K562 (cell line): ENCODE data around the gene SERPINA5. TPM values are rescaled to one million over a fixed set of nuclear protein-coding genes. Genes with fewer than 3 reads are reported as not detected.

Experiments used
- ATAC-seq: fragments of 200-7000 bp; cut with Tn5 transposase; 3 replicates; pipeline ENCODE4 v1.9.1; 2020; ENCODE audit warnings: moderate library complexity
- BruUV-seq: library from RNA; stranded (reverse); fragments of 400-500 nt; replicated peaks from 2 replicates; lab custom pipeline; 2021; lab: Mats Ljungman, UMichigan
- CTCF ChIA-PET: fragments of 300-600 bp; formaldehyde crosslinking; extraction: SDS; loops from one replicate; lab custom pipeline; 2021; ENCODE audit warnings: low intra/inter-chr PET ratio; lab: Yijun Ruan, JAX
- POLR2A ChIA-PET: fragments of 300-600, 350-650 bp; sonication (Branson Sonifier 250); formaldehyde crosslinking; extraction: SDS; loops from one replicate; lab custom pipeline; 2021; ENCODE audit warnings: antibody characterized with exemption, inconsistent platforms; lab: Yijun Ruan, JAX
- DNase-seq, 4 experiments: peaks; one replicate each; pipeline versions ENCODE4 v3.0.0 to v3.0.0-alpha.2; 2011 to 2018; ENCODE audit warnings: low spot score in 3 of 4, mixed read lengths in 3 of 4; ENCODE audit errors: extremely low read depth in 1 of 4
- FAIRE-seq: peaks from 2 replicates; lab custom pipeline; 2011; peaks lifted over from hg19 to GRCh38; lab: Jason Lieb, UNC
- H2AFZ ChIP-seq: 2 replicates; pipeline ENCODE4 v1.6.0; 2011; ENCODE audit warnings: low read depth, low read length, control low read depth, inconsistent platforms
- H3K27ac ChIP-seq: fragments of 200-600 bp; 3 replicates; pipeline ENCODE4 v1.8.0; 2011; ENCODE audit warnings: low read depth, mild to moderate bottlenecking, control low read depth, inconsistent platforms, low read length, moderate library complexity, mixed read lengths; ENCODE audit errors: extremely low read depth
- H3K27me3 ChIP-seq, 2 experiments: fragments of 300-600 bp in 1 of 2; 2 replicates in 1 of 2; 3 replicates in 1 of 2; pipeline versions ENCODE4 v1.6.0 to v1.8.0; 2011; ENCODE audit warnings: inconsistent platforms in 2 of 2, low read length in 2 of 2, mild to moderate bottlenecking in 1 of 2, mixed read lengths in 1 of 2, moderate library complexity in 1 of 2; ENCODE audit not compliant: control insufficient read depth in 2 of 2, insufficient read depth in 2 of 2
- H3K36me3 ChIP-seq: fragments of 300-600 bp; 3 replicates; pipeline ENCODE4 v1.8.0; 2011; ENCODE audit warnings: mild to moderate bottlenecking, low read length, inconsistent platforms; ENCODE audit not compliant: control insufficient read depth, insufficient read depth
- H3K4me1 ChIP-seq, 2 experiments: fragments of 200-600 bp in 1 of 2; replicated peaks in 1 of 2; 2 replicates in 1 of 2; 3 replicates in 1 of 2; pipeline versions ENCODE4 v1.5.1 to v1.8.0; 2011; ENCODE audit warnings: inconsistent platforms in 2 of 2, low read length in 2 of 2, mild to moderate bottlenecking in 1 of 2, mixed read lengths in 1 of 2, moderate library complexity in 1 of 2; ENCODE audit not compliant: control insufficient read depth in 2 of 2, insufficient read depth in 2 of 2
- H3K4me2 ChIP-seq: 2 replicates; pipeline ENCODE4 v1.6.1; 2011; ENCODE audit warnings: low read length, control low read depth, inconsistent platforms, mixed read lengths; ENCODE audit not compliant: insufficient read depth
- H3K4me3 ChIP-seq: fragments of 200-600 bp; sonication (generic), shearing (Covaris generic); 2 replicates; pipeline ENCODE4 v1.5.1; 2016; ENCODE audit warnings: control low read depth, inconsistent platforms
- H3K79me2 ChIP-seq: fragments of 200-600 bp; 3 replicates; pipeline ENCODE4 v1.8.0; 2011; ENCODE audit warnings: low read length, inconsistent platforms; ENCODE audit not compliant: control insufficient read depth, insufficient read depth
- H3K9ac ChIP-seq, 2 experiments: 2 replicates each; pipeline versions ENCODE4 v1.6.0 to v1.6.1; 2011; ENCODE audit warnings: low read depth in 2 of 2, low read length in 2 of 2, control low read depth in 1 of 2, inconsistent platforms in 1 of 2, mild to moderate bottlenecking in 1 of 2, mixed read lengths in 1 of 2; ENCODE audit not compliant: insufficient read depth in 1 of 2
- H3K9me1 ChIP-seq: one replicate; pipeline ENCODE4 v1.6.0; 2011; ENCODE audit warnings: inconsistent platforms, mild to moderate bottlenecking, low read length, moderate library complexity; ENCODE audit not compliant: control insufficient read depth, insufficient read depth
- H3K9me3 ChIP-seq: replicated peaks from 2 replicates; pipeline ENCODE4 v1.5.1; 2011; ENCODE audit warnings: low read depth, low read length, inconsistent platforms; ENCODE audit not compliant: control insufficient read depth, insufficient read depth
- H4K20me1 ChIP-seq: replicated peaks from 2 replicates; pipeline ENCODE4 v1.6.1; 2011; ENCODE audit warnings: low read length, inconsistent platforms, mixed read lengths; ENCODE audit not compliant: control insufficient read depth, insufficient read depth
- ESRRA ChIP-seq: fragments of 450-650 bp; IDR thresholded peaks from 2 replicates; pipeline ENCODE4 v1.6.1; 2014; ENCODE audit warnings: low read depth, mild to moderate bottlenecking, moderate library complexity, borderline replicate concordance
- ESRRB ChIP-seq: fragments of 250-450 bp; sonication (Bioruptor Pico); IDR thresholded peaks from 2 replicates; pipeline ENCODE4 v1.5.0; 2020; ENCODE audit warnings: mild to moderate bottlenecking, moderate library complexity, borderline replicate concordance
- GABPB1 ChIP-seq: sonication (generic); formaldehyde crosslinking; IDR thresholded peaks from 2 replicates; pipeline ENCODE4 v1.8.0; 2022; ENCODE audit warnings: mild to moderate bottlenecking, missing genetic modification reagents
- KAT7 ChIP-seq: sonication (generic); formaldehyde crosslinking; IDR thresholded peaks from 2 replicates; pipeline ENCODE4 v1.8.0; 2022; ENCODE audit warnings: missing genetic modification reagents, mild to moderate bottlenecking, borderline replicate concordance
- NFE2L1 ChIP-seq: fragments of 450-650 bp; IDR thresholded peaks from 2 replicates; pipeline ENCODE4 v1.6.1; 2016; ENCODE audit warnings: missing genetic modification characterization, low read depth, mild to moderate bottlenecking, missing compliant biosample characterization, moderate library complexity, borderline replicate concordance
- PHTF2 ChIP-seq: fragments of 250-450 bp; sonication (Bioruptor Pico); IDR thresholded peaks from 2 replicates; pipeline ENCODE4 v1.5.0; 2021; ENCODE audit warnings: mild to moderate bottlenecking
- PREB ChIP-seq: sonication (generic); formaldehyde crosslinking; IDR thresholded peaks from 2 replicates; pipeline ENCODE4 v1.8.1; 2023; ENCODE audit warnings: mild to moderate bottlenecking, missing genetic modification reagents
- RBM25 ChIP-seq: fragments of 200-400 bp; formaldehyde crosslinking; IDR thresholded peaks from 2 replicates; pipeline ENCODE4 v1.6.1; 2018; ENCODE audit warnings: low read length, low read depth, moderate library complexity; ENCODE audit not compliant: severe bottlenecking
- SFPQ ChIP-seq: fragments of 200-400 bp; formaldehyde crosslinking; IDR thresholded peaks from 2 replicates; pipeline ENCODE4 v1.6.1; 2017; ENCODE audit warnings: mild to moderate bottlenecking, low read depth, low read length, moderate library complexity
- WGBS: fragments of 100-300 bp; shearing (Covaris generic); methylation state at CpG from one replicate; pipeline ENCODE4 v1.1.6; 2016; ENCODE audit warnings: low coverage, mixed read lengths; ENCODE audit not compliant: insufficient coverage; ENCODE audit errors: missing lambda C conversion rate; 5-methylcytosine and 5-hydroxymethylcytosine counted together
- in situ Hi-C: fragments of 300-500 bp; cut with MboI; formaldehyde crosslinking; loops from 4 replicates; pipeline ENCODE4 v1.15.0; 2018; ENCODE audit warnings: inconsistent platforms, mixed read lengths
- intact Hi-C: fragments of 100-400 bp; cut with micrococcal nuclease; formaldehyde crosslinking; loops from 2 replicates; pipeline ENCODE4 v1.14.2; 2022
- polyA plus RNA-seq, 8 experiments: library from polyadenylated mRNA; depleted of rRNA in 4 of 8; stranded (reverse) in 5 of 8; unstranded in 3 of 8; fragments of >200 nt; fragmentation: Nextera tagmentation in 2 of 8; fragmentation: Illumina TruSeq in 1 of 8; extraction: Ambion mirVana in 2 of 8; extraction: Trizol in 1 of 8; gene quantifications; 2 replicates each; pipeline versions ENCODE4 v1.2.1 to v1.2.3, GENCODE V29; 2011 to 2014; ENCODE audit warnings: inconsistent platforms in 1 of 8, missing spikeins in 1 of 8
- total RNA-seq, 7 experiments: library from RNA; depleted of rRNA in 6 of 7; stranded (reverse); fragments of >200 nt in 6 of 7; fragmentation: Illumina TruSeq in 2 of 7; extraction: Trizol in 2 of 7; gene quantifications; 2 replicates each; pipeline versions ENCODE4 v1.2.1 to v1.2.3, GENCODE V29; 2011 to 2021; ENCODE audit warnings: low replicate concordance in 1 of 7

Gene SERPINA5
- total and polyA plus RNA-seq, 9 of the 15 experiments (the other 6 are each of a cell fraction or from before 2014, with no cell fraction given) = 0.38 TPM; not detected in 8

GRCh38 chr14:94562941-94563883 lies 18.0 kb upstream of the SERPINA5 start:
- no peak for FAIRE-seq
- intact Hi-C loops (no loop called here), in situ Hi-C loops (no loop called here)
- no peak overlapping the region for H3K9ac ChIP-seq
- no peaks in the 10 kb centered on the region for H3K27me3 ChIP-seq
- no peak for DNase-seq
- no peak for ATAC-seq
- no peak overlapping the region for H3K4me2 ChIP-seq
- 9% methylated on average over 9 of the region's 16 CpGs for WGBS
- H4K20me1 ChIP-seq = no peaks in the 10 kb centered on the region
- H3K9me3 ChIP-seq = no peaks in the 10 kb centered on the region
- no TSS peak for BruUV-seq
- no peak overlapping the region for H3K4me3 ChIP-seq
- CTCF ChIA-PET = no interaction called here
- no peak for TF ChIP-seq ESRRB (CRISPR knock-in tag)
- no peak for TF ChIP-seq PREB
- TF ChIP-seq GABPB1 (CRISPR knock-in tag) = no peak
- TF ChIP-seq ESRRA = no peak
- TF ChIP-seq PHTF2 (CRISPR knock-in tag) = no peak
- no peak for TF ChIP-seq KAT7 (CRISPR knock-in tag)
- no peak for TF ChIP-seq SFPQ
- TF ChIP-seq RBM25 = no peak
- no peak for TF ChIP-seq NFE2L1 (tag)
- H3K36me3 ChIP-seq = no peaks in the 10 kb centered on the region
- POLR2A ChIA-PET = interaction anchor here (0.7 kb wide), 1 partner anchor 14 kb away, joined by 4 read pairs; no protein-coding TSS in a partner anchor
- no peak overlapping the region for H2AFZ ChIP-seq
- no peaks in the 10 kb centered on the region for H3K79me2 ChIP-seq
- H3K4me1 ChIP-seq = no peaks in the 10 kb centered on the region
- H3K9me1 ChIP-seq = no peaks in the 10 kb centered on the region
- no peak overlapping the region for H3K27ac ChIP-seq
